Vagina (tissue), 2 donors: ENCODE results near the gene ARHGAP20.

ENCODE experiments used
- CTCF ChIP-seq, 3 experiments: fragments of 450-650 bp in 2 of 3; fragments of 200-600 bp in 1 of 3; sonication (generic) in 1 of 3; IDR thresholded peaks; one replicate each; pipeline ENCODE4 v1.5.1; 2017 to 2019; ENCODE audit warnings: antibody characterized with exemption in 3 of 3, mild to moderate bottlenecking in 2 of 3, moderate library complexity in 2 of 3
- POLR2A ChIP-seq, 2 donors: fragments of 450-650 bp; IDR thresholded peaks; one replicate each; pipeline ENCODE4 v1.6.1; 2017; ENCODE audit warnings: antibody characterized with exemption in 2 of 2, mild to moderate bottlenecking in 2 of 2, moderate library complexity in 2 of 2

- TF ChIP-seq CTCF (IDR thresholded peaks at IDR 0.05) (no peak), POLR2A (IDR thresholded peaks at IDR 0.05) (no peak)
Observed at GRCh38 chr11:110598725-110599124, 113.5 kb downstream of the ARHGAP20 start.
